Hippocampal formation (tissue), 2 donors: Measurements from ENCODE around the gene SPIN1.
A peak's percentile ranks its signal among the peaks of the same experiment; 100 is the strongest.

Source experiments
- DNase-seq, 2 donors: peaks; one replicate each; lab custom pipeline; 2025; lab: John Stamatoyannopoulos, UW

The SPIN1 gene

DNA sequence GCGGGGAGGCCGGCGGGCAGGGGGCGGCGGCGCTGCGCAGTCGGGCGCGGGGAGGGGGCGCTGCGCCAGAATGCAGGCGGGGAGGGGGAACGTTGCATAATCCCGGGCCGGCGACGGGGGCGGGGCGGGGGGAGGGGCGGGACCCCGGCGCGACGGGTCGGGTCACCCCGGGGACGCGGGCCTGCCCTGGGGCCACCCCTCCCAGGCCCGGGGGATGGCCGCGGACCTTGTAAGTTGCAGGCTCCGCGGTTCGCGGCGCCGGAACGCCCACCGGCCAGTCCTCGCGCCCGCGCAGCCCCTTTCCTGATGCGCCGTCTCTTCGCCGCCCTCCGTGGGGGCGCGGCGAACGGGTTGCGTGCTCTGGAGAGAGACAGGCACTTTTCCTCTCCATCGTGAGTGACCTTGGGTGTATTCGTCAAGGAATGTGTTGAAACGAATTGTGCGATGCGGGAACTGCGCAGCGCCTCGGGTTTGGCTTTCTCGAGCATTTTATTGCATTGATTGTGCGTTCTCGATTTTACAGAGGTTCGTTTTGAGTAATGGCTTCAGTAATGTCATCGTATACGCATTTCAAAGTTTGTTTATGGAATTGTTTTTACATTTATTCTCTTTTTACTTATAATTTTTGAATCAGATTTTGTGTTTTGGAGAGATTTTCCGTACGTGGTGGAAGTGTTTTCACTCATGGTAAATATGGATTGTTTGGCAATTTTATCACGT, 802 bp downstream of the SPIN1 start:
- DNase-seq: peak; percentile 33 to 64

DNA sequence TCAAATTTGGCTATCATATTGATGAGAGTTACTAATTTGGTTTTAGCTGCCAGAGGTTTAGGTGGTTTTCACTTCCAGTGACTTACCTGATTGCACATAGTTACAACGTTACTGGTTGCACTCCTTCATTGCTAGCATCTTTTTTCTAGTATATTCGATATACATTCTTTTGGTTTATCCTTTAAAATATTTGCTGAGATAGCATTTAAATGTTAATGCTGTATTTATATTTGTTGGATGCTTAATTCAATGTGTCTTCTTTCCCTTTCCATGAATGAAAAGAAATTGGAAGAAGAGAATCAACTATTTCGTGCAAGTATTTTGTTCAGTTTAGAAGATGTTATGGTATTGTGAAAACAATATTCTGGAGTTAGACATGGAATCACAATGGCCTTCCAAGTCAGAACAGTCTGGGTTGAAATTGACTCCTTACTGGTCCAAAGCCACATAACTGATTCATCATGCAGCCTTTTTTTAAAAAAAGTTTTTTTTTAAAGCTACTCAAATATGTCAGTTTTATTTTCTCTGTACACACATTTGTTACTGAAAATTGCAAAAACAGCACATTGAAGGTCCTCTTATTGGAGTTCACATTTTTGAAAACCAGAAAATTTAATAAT, 2.2 kb downstream of the SPIN1 start:
- DNase-seq: no peak

DNA sequence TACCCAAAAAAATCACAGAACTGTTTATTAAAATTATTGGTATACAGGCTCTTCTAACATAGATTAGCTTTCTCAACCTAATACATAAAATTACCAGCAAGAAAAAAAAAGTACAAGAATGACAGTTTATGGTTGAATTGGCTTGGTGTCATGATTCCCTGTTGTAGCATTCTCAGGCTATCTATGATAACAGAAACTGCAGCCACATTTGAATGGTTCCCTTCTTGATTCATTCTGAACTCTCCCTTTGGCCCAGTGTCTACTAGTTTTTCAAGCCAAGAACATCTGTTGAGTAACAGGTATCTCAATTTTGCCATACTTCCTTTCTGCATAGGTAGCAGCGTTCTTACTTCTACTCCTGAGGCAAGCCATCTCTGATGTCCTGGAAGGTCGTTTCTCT, 3.0 kb downstream of the SPIN1 start:
- DNase-seq: no peak

DNA sequence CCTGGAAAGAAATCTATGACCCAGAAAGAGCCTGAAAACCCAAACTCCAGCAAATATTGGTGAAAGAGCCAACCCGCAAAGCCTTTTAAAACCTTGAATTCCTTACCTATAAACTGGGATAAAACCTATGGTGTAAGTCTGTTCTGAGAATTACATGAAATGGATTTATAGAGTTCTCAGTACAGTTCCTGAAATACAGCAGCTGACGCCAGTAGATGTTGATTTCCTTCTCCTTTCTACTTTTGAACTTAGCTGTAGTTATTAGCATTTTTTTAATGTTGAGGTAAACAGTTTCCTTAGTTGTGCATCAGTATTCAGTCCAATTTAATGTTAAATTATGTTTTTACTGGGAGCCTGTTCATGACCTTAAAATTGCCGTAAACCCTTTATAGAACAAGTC, 3.7 kb downstream of the SPIN1 start:
- DNase-seq: peak in 1 of 2 donors; percentile 4

DNA sequence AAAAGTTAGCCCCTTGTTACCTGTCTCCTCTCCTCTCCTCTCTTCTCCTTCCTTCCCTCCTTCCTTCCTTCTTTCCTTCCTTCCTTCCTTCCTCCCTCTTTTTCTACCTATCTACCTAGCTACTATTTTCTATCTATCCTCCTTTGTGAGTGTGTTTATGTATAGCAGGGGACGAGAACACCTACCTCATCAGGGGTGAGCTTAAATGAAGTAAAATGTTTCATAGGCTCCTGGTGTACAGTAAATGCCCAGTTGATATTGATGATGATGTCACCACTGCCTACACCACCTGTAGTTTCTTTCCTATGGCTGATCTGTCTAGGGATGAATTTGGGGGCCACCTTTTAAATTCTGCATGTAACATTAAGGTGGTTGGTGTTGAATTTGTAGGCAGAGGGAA, 4.3 kb downstream of the SPIN1 start:
- DNase-seq: no peak

DNA sequence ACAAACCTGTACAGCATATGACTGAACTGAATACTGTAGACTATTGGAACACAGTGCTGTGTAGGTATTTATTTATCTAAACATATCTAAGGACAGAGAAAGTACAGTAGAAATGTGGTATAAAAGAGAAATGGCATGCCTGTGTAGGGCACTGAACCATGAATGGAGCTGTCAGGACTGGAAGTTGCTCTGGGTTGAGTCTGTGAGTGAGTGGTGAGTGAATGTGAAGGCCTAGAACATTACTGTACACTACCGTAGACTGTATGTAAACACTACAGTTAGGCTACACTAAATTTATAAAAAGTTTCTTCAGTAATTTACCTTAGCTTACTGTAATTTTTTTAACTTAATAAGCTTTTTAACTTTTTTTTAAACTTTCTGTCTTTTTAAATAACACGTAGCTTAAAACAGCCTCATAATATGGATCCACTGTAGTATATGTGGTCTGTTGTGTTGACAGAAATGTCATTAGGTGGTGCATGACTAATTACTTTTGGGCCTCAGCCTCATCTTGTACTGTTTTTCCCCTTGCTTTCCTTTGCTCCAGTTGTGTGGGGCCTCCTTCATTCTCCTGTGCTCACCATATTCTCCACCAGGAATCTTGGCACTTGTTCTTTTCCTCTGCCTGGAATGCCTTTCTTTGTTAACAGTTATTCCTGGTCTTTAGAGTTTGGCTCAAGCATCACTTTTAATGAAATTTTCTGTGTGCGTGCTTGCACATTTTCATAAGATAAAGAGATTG, 8.8 kb downstream of the SPIN1 start:
- DNase-seq: no peak

DNA sequence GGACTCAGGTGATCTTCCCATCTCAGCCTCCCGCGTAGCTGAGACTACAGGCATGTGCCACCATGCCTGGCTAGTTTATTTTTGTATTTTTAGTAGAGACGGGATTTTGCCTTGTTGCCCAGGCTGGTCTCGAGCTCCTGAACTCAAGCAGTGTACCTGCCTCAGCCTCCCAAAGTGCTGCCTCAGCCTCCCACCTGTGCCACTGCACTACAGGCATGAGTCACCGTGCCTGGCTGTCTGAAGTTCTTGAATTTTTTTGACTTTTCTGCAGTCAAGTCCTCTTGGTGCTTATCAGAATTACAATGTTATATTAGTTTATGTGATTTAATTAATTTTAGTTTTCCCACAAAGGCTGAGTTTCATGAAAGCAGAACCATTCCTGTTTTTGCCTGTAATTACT, 9.8 kb downstream of the SPIN1 start:
- no peak for DNase-seq

DNA sequence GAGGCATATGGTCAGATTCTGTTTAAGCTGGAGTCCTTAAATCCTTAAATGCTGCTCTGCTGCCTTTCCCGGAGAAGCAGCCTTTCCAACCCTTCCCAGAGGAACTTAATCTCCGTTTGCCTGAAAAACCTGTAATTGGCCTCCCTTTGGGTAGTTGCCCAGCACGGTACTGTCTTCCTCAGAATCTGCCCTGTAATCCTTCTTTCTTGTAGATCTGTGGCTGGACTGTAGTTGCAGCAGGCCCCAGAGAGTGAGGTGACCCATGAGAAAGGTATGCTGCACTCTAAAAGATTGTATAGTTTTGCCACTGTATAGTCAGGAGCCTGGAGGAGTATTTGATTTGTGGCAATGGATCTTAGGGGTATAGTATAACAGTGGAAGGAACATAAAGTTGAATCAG, 11.7 kb downstream of the SPIN1 start:
- no peak for DNase-seq

DNA sequence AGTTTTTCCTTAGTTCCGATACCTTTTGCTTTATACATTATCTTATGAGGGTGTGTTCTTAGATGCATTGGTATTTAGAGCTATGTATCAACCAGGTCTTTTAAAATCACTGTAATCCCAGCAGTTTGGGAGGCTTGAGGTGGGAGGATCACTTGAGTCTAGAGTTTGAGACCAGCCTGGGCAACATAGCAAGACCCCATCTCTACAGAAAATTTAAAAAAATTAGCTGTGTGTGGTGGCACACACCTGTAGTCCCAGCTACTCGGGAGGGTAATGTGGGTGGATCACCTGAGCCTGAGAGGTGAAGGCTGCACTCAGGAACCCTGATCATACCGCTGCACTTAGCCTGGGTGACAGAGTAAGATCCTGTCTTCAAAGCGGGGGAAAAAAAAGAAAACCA, 15.1 kb downstream of the SPIN1 start:
- DNase-seq: no peak

DNA sequence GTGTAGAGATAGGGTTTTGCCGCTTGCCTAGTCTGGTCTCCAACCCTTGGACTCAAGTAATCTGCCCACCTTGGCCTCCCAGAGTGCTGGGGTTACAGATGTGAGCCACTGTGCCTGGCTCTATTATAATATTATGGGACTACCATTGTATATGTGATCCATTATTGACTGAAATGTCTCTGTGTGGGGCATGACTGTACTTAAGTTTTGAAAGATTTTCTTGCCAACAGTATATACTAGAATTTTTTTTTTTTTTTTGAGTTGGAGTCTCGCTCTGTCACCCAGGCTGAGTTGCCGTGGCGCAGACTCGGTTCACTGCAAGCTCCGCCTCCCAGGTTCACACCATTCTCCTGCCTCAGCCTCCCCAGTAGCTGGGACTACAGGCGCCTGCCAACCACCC, 17.8 kb downstream of the SPIN1 start:
- no peak for DNase-seq

DNA sequence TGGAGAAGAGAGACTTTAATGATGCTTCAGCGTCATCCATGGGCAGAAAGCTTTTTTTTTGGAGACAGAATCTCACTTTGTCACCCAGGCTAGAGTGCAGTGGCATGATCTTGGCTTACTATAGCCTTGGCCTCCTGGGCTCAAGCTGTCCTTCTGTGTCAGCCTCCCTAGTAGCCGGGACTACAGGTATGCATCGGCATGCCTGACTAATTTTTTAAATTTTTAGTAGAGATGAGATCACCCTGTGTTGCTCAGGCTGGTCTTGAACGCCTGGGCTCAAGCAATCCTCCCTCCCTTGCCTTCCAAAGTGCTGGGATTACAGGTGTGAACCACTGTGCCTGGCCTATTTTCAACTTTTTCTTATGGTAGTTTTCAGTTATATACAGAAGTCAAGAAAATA, 23.2 kb downstream of the SPIN1 start:
- DNase-seq: no peak

DNA sequence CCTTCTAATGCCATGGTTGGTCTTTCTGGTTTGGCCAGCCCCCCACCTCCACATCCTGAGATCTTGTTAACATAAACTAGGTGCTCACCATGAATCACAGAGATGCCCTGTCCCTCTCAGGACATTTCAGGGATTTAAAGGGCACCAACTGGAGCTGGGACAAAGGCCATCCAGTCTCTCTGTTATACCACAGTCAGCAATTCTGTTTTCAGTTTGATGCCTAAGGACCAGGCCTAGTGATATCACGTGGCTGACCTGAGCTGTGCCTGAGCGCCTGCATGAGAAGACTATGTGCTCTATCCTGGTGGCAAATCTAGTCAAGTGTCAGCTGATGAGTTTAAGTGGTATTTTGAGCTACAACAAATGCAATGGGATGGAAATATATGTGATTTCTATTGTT, 26.1 kb downstream of the SPIN1 start:
- DNase-seq: no peak

DNA sequence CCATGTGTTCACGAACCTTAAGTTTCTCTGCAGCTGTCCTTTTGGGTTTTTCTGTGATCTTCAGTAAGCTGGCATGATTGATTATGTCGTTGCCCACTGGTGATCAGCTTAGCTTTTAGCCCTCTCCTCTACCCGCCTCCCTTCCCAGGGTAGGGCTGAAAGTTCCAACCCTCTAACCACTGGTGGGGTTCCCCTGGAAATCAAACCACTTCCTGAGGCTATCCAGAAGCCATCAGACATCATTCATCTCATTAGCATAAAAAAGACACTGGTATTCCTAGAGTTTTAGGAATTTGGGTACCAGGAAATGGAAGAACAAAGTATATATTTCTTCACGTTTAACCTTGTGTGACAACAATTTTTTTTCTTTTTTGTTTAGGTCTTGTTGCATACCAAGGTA, 29.8 kb downstream of the SPIN1 start:
- DNase-seq: no peak

DNA sequence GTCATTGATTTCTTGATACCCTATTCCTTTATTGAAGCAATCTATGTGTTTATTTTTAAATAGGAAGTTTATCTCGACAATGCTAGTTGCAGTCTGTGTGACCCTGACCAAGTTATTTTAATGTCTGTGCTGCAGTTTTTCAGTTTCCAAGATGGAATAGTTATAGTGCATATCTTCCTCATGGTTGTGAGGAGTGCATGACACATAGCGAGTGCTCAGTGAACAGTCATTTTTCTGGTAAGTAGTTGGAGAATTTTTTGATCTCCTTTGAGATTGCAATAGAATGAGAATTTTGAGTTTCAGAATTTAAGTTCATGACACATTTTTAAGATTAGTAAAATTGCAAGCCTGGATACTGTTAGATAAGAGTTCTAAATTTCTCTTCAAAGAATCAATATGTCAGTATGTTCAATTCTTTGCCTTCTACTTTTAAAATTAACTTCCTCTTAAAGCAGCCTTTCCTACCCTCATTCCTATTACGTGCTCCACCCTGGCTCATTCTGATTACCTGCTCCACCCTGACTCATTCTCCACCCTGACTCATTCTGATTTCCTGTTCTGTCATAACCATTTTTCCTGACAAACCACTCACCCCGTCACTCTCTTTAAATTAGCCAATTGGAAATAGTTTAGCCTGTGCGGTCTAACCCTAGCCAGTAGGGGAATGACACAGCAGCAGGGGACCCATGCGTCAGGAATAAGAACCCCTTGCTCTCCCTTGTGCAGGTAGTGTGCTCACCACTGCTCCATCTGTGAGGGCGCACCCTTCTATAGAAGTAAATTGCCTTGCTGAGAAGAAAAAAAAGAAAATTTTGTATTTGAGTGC, 30.7 kb downstream of the SPIN1 start:
- DNase-seq: no peak

DNA sequence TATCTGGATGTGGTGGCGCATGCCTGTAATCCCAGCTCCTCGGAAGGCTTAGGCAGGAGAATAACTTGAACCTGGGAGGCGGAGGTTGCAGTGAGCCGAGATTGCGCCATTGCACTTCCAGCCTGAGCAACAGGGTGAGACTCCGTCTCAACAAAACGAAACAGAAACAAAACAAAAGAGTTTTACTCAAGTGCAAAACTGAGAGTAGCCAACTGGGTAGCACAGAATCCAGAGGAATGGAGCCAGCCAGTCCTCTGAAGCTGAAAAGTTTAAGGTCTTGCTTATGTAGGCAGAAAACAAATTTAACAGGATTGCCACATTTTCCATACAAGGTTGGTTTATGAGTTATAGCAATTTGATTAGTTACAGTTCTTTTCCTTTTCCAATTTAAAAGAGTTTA, 32.0 kb downstream of the SPIN1 start:
- no peak for DNase-seq

DNA sequence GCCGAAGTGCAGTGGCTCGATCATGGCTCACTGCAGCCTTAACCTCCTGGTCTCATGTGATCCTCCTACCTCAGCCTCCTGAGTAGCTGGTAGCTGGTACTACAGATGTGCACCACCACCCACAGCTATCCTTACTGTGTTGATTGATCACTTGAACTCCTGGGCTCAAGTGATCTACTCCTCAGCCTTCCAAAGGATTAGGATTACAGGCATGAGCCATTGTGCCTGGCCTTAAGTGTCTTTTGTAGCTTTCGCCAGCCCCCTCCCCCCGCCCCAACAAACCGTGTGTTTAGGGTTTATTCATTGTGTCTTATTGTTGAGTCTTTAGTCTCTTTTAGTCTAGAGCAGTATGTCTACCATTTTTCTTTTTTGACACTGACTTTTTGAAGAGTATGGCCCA, 33.1 kb downstream of the SPIN1 start:
- DNase-seq: no peak

DNA sequence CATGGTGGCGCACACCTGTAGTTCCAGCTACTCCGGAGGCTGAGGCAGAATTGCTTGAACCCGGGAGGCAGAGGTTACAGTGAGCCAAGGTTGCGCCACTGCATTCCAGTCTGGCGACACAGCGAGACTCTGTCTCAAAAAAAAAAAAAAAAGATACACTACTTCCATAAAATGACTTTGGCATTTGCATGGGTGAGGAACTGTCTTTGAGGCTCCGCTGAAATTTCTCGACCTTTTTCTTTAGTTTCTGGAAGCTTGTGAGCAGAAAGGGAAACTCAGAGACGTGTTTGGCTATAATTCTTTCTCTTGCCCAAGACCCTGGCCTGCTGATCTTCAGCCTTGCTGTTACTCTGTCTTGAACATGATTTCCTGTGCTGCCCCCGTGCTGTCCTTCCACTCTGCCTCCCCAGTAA, 37.3 kb downstream of the SPIN1 start:
- no peak for DNase-seq

DNA sequence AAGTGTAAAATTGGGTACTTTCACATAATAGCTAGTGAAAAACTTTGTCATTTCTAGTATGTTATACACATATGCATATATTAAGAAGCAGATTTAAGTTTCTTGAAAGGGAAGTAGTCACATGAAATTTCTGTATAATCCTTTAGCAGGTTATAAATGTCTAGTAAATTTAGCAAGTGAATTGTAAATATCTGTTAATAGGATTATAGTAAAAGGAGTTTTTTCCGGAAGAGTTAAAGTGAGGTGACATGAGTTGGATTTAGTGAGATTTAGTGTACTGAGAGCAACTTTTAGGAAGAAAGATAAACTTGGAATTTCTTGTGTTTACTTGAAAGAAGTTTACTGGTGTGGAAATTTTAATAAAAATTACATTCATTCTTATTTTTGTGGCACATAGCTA, 38.4 kb downstream of the SPIN1 start:
- no peak for DNase-seq

DNA sequence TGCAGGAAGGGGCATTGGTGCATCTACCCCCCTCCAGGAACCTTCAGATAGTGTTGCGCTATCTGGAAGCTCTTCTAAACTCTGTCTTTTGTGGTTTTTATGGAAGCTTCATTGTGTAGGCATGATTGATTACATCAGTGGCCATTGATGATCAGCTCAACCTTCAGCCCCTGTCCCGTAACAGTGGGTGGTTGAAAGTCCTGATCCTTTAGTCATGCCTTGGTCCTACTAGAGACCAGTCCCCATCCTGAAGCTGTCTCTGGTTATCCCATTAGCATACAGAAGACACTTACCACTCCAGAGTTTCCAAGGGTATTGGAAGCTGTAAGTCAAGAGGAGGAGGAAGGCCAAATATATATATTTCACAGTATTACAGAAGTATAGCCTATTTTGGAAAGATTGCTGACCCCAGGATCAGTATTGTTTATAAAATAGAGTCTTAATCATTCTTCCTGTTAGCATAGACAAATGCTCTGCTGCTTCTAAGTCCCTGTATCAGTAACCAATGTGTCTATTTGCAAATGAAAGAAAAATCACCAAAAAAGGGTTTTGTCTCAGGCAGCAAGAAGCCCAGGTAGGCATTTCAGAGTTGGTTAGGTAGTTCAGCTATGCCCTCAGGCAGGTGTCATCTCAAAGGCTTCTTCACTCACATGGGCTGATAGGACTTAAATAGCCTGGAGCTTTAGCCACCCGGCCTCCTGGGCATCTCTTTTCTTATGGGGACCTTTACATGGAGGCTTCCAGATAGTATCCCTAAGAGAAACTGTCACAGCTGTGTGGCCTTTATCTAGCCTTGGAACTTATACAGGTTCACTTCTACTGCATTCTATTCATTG, 41.6 kb downstream of the SPIN1 start:
- DNase-seq: no peak

DNA sequence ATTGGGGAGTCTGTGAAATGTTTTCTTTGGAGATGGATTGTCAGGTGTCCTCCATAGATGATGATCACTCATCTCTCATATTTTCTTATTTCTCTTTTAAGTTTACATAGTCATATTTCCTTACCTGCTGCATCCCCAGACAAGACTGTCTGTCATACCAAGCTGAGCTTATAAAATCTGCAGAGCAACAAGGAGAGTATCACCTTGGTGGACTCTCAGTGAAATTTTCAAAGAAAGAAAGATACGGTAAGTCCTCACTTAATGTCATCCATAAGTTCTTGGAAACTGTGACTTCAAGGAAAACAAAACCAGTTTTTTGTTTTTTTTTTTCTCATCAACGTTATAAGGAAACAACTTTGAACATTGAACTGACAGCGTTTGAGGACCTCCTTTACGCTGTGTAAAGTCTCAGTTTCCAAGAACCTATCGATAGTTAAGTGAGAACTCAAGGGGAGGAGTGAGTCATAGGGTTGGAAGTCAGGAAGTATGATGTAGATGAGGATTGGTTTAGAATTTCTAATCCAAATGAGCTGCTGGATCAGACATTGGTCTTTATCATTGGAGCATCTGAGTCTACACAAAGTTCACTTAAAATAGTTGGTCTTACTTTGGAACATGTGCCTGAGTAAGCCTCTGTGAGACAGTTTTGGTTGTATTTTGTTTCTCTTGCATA, 45.5 kb downstream of the SPIN1 start:
- no peak for DNase-seq

DNA sequence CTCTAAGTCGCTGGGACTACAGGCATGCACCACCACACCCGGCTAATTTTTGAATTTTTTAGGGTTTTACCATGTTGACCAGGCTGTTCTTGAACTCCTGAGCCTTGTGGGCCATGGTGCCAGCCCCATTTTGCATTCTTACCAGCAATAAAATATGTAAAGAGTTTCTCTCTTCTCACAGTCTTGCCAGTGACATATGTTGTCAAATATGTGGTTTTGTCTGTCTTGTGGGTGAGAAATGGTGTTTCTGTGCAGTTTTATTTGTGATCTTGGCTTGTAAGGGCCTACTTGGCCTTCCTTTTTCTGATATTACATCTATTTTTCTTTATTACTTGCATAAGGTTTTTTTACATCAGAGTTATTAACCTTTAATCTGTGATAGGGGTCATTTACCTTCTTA, 47.1 kb downstream of the SPIN1 start:
- DNase-seq: no peak
